PFSK-1 (cell line): ENCODE measurements around the gene KLRF1. TPM values are rescaled to one million over a fixed set of nuclear protein-coding genes. Genes with fewer than 3 reads are reported as not detected.

Source experiments
- FOXP2 ChIP-seq: optimal IDR thresholded peaks from 2 replicates; pipeline ENCODE3; 2011; ENCODE audit warnings: borderline replicate concordance, control low read depth, inconsistent platforms; ENCODE audit not compliant: insufficient read depth; ENCODE audit errors: extremely low read length, extremely low read depth
- POLR2AphosphoS5 ChIP-seq: IDR thresholded peaks from 2 replicates; pipeline ENCODE4 v1.6.1; 2012; ENCODE audit warnings: low read depth, mild to moderate bottlenecking, control low read depth, low read length, moderate library complexity
- REST ChIP-seq, 2 experiments: IDR thresholded peaks; 2 replicates each; pipeline versions ENCODE4 v1.6.1 to v1.8.0; 2011 to 2012; ENCODE audit warnings: low read depth in 2 of 2, low read length in 2 of 2, control low read depth in 1 of 2, inconsistent platforms in 1 of 2, mild to moderate bottlenecking in 1 of 2, moderate library complexity in 1 of 2; ENCODE audit not compliant: insufficient read depth in 1 of 2
- SIN3A ChIP-seq: IDR thresholded peaks from 2 replicates; pipeline ENCODE4 v1.6.1; 2012; ENCODE audit warnings: mild to moderate bottlenecking, low read length, moderate library complexity, borderline replicate concordance; ENCODE audit not compliant: insufficient read depth
- TAF1 ChIP-seq: IDR thresholded peaks from 2 replicates; pipeline ENCODE4 v1.6.1; 2012; ENCODE audit warnings: low read length, control low read depth, borderline replicate concordance; ENCODE audit not compliant: insufficient read depth
- polyA plus RNA-seq: library from polyadenylated mRNA; unstranded; fragments of >200 nt; gene quantifications from one replicate; pipeline ENCODE4 v1.2.1, GENCODE V29; 2012; ENCODE audit warnings: low read depth, missing spikeins; ENCODE audit not compliant: insufficient read length

Gene KLRF1, protein sequence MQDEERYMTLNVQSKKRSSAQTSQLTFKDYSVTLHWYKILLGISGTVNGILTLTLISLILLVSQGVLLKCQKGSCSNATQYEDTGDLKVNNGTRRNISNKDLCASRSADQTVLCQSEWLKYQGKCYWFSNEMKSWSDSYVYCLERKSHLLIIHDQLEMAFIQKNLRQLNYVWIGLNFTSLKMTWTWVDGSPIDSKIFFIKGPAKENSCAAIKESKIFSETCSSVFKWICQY
- not detected for polyA plus RNA-seq

DNA sequence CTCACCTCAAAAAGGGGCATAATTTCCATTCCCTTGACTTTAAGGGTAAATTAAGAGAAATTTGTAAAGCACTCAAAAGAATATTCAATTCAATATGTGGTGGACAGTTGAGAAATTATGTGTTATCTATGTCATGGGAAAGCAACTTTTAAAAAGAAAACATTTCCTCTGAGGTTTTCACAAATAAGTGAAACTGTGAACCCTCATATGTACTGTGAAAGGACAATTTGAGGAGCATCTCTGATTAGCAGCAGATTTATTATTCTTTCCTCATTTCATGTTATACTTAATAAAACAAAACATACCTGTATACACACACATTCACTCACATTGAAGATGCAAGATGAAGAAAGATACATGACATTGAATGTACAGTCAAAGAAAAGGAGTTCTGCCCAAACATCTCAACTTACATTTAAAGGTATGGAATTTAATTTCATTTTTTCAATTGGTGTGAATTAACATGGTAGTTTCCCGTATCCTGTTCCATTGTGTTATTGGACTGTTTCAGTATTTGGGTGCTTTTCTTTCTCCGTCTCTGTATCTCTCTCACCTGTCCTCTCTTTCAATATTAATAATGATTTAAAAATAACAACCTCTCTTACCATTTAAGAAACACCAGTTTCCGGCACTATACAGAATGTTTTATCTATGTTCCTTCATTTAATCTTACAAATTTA lies at the start of gene KLRF1:
TSS of gene KLRF1 (plus strand) at position 273 of the 680 bp plus-strand sequence. CDS start at position 337, 64 bp downstream.
- TF ChIP-seq REST (IDR thresholded peaks at IDR 0.05; ENCODE audit: insufficient read depth in 1 of 2, low read depth in 2 of 2, low read length in 2 of 2) (no peak), POLR2AphosphoS5 (no peak), FOXP2 (no peak), TAF1 (no peak), SIN3A (no peak)

DNA sequence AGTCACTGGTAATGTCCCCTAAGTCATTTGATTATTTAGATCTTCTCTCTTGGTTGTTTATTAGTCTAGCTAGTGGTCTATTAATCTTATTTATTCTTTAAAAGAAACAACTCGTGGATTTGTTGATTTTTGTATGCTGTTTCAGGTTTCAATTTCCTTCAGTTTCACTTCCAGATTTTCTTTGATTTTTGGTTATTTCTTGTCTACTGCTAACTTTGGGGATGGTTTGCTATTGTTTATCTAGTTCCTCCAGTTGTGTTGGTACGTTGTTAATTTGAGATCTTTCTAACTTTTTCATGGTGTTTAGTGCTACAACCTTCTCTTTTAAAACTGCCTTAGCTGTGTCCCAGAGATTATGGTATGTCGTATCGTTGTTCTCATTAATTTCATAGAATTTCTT lies 48.1 kb upstream of the KLRF1 start:
- TF ChIP-seq FOXP2 (no peak), SIN3A (no peak), TAF1 (no peak), REST (IDR thresholded peaks at IDR 0.05; ENCODE audit: insufficient read depth in 1 of 2, low read depth in 2 of 2, low read length in 2 of 2) (no peak), POLR2AphosphoS5 (no peak)

DNA sequence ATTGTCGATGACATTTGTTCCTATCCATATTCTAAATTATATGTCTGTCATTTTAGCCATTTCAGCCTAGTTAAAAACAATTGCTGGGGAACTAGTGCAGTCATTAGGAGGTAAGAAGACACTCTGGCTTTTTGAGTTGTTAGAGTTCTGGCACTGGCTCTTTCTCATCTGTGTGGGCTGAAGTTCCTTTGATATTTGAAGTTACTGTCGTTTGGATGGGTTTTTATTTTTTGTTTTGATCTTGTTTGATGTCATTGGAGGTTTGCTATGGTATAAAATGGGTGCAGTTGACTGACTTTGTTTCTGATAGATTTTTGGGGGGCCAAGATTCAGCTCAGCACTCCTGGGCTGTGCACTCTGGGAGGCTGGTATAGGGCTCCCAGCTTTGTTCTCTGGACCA lies 45.9 kb upstream of the KLRF1 start:
- TF ChIP-seq POLR2AphosphoS5: no peak
- no peak for TF ChIP-seq FOXP2
- no peak for TF ChIP-seq REST (IDR thresholded peaks at IDR 0.05; ENCODE audit: insufficient read depth in 1 of 2, low read depth in 2 of 2, low read length in 2 of 2)

DNA sequence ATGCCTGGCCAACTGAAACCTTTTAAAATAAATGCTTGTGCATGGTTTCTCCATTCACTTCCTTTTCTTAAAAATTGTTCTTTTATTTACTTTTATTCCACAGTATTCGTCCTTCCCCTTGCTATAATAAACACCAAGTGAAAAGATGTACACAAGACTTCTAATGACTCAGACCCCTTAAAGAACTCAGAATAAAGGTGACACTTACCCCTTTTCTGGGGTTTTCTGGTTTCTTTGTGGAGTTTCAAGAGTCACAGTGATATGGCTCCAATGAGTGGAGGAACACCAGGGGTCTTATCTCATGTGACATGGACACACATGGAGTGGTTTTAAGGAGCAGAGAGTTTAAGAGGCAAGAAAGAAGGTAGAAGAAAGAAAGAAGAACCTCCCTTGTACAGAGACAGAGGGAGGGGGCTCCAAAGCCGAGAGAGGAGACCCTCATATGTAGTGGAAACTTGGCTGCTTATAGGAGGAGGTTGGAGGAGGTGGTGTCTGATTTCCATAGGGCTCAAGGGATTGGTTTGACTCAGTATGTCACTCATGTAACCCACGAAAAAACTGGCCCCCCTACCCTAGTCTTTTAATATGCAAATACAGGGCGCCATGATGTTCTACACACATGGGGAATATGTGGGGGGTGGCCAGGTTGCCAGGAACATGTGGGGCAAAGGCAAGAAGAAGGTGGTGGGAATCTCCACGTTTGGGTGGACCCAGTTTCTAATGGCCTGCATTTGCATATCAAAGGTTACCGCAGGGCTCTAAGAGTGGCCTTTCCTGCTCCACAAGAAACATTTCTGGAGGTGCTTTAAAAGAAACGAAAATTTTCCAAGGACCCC lies 44.5 kb upstream of the KLRF1 start:
- TF ChIP-seq POLR2AphosphoS5: no peak
- no peak for TF ChIP-seq REST (IDR thresholded peaks at IDR 0.05; ENCODE audit: insufficient read depth in 1 of 2, low read depth in 2 of 2, low read length in 2 of 2)
- TF ChIP-seq SIN3A: no peak
- no peak for TF ChIP-seq FOXP2
- TF ChIP-seq TAF1: no peak
